HL-60 (cell line): ENCODE results near the gene MSLN.

Source experiments
- GABPA ChIP-seq: IDR thresholded peaks from 2 replicates; pipeline ENCODE4 v1.6.1; 2012; ENCODE audit warnings: low read depth
- POLR2AphosphoS5 ChIP-seq: IDR thresholded peaks from 2 replicates; pipeline ENCODE4 v1.6.1; 2012; ENCODE audit warnings: low read depth
- TF ChIP-seq, protein P1 (sequence below): IDR thresholded peaks from one replicate; pipeline ENCODE4 v1.5.1; 2011; ENCODE audit warnings: low read length, control low read depth, inconsistent platforms; ENCODE audit not compliant: insufficient read depth

DNA sequence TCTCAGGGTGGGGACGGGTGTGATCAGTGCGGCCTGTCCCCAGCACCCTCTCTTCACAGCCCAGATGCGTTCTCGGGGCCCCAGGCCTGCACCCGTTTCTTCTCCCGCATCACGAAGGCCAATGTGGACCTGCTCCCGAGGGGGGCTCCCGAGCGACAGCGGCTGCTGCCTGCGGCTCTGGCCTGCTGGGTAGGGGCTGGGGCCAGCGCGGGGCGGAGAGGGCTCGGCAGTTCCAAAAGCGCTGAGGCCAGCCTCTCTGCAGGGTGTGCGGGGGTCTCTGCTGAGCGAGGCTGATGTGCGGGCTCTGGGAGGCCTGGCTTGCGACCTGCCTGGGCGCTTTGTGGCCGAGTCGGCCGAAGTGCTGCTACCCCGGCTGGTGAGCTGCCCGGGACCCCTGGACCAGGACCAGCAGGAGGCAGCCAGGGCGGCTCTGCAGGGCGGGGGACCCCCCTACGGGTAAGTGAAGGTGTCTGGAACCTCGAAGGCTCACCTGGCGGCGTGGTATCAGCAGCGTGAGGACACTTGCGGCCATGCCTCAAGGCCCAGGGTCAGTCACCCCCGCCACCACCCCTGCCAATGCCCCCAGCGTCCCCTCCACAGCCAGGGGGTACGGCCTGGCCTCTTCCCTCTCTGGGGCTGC, 4.4 kb downstream of the MSLN start:
- TF ChIP-seq, protein P1, sequence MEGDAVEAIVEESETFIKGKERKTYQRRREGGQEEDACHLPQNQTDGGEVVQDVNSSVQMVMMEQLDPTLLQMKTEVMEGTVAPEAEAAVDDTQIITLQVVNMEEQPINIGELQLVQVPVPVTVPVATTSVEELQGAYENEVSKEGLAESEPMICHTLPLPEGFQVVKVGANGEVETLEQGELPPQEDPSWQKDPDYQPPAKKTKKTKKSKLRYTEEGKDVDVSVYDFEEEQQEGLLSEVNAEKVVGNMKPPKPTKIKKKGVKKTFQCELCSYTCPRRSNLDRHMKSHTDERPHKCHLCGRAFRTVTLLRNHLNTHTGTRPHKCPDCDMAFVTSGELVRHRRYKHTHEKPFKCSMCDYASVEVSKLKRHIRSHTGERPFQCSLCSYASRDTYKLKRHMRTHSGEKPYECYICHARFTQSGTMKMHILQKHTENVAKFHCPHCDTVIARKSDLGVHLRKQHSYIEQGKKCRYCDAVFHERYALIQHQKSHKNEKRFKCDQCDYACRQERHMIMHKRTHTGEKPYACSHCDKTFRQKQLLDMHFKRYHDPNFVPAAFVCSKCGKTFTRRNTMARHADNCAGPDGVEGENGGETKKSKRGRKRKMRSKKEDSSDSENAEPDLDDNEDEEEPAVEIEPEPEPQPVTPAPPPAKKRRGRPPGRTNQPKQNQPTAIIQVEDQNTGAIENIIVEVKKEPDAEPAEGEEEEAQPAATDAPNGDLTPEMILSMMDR, result no peak
- TF ChIP-seq GABPA (no peak), POLR2AphosphoS5 (no peak)
